Sigmoid colon (tissue), 4 donors: Measurements from ENCODE around the gene NLN.

ENCODE experiments used
- CTCF ChIP-seq, 4 experiments: fragments of 450-650 bp in 3 of 4; fragments of 200-600 bp in 1 of 4; IDR thresholded peaks; one replicate each; pipeline ENCODE4 v1.5.1; 2016 to 2019; ENCODE audit warnings: antibody characterized with exemption in 4 of 4, mild to moderate bottlenecking in 3 of 4, moderate library complexity in 2 of 4
- EP300 ChIP-seq, 4 donors: sonication (generic); formaldehyde crosslinking; IDR thresholded peaks; one replicate each; pipeline ENCODE4 v1.6.1; 2017; ENCODE audit warnings: antibody characterized with exemption in 4 of 4
- POLR2A ChIP-seq, 2 donors: fragments of 450-650 bp; IDR thresholded peaks; one replicate each; pipeline ENCODE4 v1.6.1; 2016; ENCODE audit warnings: antibody characterized with exemption in 2 of 2, mild to moderate bottlenecking in 2 of 2, moderate library complexity in 2 of 2

- TF ChIP-seq CTCF (IDR thresholded peaks at IDR 0.05) (no peak), POLR2A (IDR thresholded peaks at IDR 0.05) (no peak), EP300 (IDR thresholded peaks at IDR 0.05) (no peak)
Observed at GRCh38 chr5:65797481-65797880, 75.5 kb downstream of the NLN start.
